Gastroesophageal sphincter (tissue), 3 donors: ENCODE data around the gene NAPSA.

Experiments used
- EP300 ChIP-seq: sonication (generic); formaldehyde crosslinking; IDR thresholded peaks from one replicate; pipeline ENCODE4 v1.6.1; 2017; ENCODE audit warnings: antibody characterized with exemption, mild to moderate bottlenecking
- TF ChIP-seq, protein P1 (sequence below), 4 experiments: fragments of 200-600 bp in 2 of 4; fragments of 450-650 bp in 2 of 4; sonication (generic) in 1 of 4; IDR thresholded peaks; one replicate each; pipeline ENCODE4 v1.5.1; 2017 to 2019; ENCODE audit warnings: antibody characterized with exemption in 4 of 4, mild to moderate bottlenecking in 2 of 4, moderate library complexity in 2 of 4

DNA sequence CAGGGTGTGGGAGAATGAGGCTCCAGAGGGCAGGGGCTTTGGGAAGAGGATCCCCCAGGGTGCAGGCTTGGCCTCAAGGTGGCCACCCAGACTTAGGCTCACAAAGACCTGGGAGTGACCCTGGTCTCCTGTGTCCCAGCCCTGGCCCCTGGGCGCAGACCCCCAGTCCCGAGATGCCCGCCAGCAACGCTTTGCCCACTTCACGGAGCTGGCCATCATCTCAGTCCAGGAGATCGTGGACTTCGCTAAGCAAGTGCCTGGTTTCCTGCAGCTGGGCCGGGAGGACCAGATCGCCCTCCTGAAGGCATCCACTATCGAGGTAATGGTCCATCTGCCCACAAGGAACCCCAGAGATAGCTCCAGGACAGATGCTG lies 13.4 kb upstream of the NAPSA start:
- TF ChIP-seq, protein P1, sequence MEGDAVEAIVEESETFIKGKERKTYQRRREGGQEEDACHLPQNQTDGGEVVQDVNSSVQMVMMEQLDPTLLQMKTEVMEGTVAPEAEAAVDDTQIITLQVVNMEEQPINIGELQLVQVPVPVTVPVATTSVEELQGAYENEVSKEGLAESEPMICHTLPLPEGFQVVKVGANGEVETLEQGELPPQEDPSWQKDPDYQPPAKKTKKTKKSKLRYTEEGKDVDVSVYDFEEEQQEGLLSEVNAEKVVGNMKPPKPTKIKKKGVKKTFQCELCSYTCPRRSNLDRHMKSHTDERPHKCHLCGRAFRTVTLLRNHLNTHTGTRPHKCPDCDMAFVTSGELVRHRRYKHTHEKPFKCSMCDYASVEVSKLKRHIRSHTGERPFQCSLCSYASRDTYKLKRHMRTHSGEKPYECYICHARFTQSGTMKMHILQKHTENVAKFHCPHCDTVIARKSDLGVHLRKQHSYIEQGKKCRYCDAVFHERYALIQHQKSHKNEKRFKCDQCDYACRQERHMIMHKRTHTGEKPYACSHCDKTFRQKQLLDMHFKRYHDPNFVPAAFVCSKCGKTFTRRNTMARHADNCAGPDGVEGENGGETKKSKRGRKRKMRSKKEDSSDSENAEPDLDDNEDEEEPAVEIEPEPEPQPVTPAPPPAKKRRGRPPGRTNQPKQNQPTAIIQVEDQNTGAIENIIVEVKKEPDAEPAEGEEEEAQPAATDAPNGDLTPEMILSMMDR (IDR thresholded peaks at IDR 0.05), result no peak
- no peak for TF ChIP-seq EP300
